Measurements from ENCODE around the gene MYO10.

DNA sequence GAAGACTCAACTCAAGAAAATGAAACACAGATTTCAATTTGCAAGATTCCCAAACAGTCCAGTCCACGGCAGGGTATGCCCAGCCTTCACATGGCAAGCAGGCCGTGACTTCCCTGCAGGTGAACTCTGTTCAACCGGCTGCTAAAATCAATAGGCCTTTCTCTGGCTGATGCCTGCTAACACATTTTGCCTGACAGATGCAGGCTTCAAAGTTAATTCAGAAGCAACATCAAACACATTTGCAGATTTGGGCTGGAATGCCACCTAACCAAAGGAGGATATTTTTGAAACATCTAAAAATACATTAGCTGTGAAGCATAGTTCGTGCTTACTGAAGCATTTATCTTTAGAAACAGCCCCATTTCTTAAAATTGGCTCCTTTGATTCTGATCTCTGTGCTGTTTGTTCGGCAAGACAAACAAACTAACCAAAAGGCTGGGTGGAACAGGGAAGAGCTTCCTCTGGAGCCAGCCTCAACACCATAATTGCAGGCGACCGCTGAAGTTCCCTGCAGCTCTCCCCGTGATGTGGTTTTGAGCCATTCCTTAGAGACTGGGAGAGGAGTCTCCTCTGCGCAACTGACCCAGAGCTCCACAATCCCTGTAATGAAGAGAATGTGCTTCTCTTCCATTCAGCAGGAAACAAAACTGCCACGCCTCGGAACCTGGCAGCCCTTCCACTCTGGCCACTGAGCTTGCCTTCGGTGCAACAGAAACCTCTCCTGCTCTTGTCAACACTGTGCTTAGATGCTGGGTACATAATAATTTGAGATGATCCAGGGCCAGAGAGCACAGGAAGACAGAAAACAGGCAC lies 126.5 kb downstream of the MYO10 start:
- no peak for TF ChIP-seq CTCF (IDR thresholded peaks at IDR 0.05)
- no peak for TF ChIP-seq SIN3A (IDR thresholded peaks at IDR 0.05; ENCODE audit: borderline replicate concordance, insufficient read depth, low read depth, low read length)
- no peak for TF ChIP-seq POLR2AphosphoS5 (IDR thresholded peaks at IDR 0.05; ENCODE audit: low read depth, low read length)

Measured in Panc1 (cell line).